Measurements from ENCODE around the gene SNX3.
"Not testable (repeated sequence)": the region's sequence is repeated elsewhere in the genome, so short reads cannot be mapped to it uniquely, and the experiment has no call there.

SNX3 gene

GRCh38 chr6:108254433-108255410 is 6.1 kb downstream of the SNX3 start:
- DNase-seq: no peak

GRCh38 chr6:108253241-108253640 is 7.6 kb downstream of the SNX3 start:
- DNase-seq: no peak

GRCh38 chr6:108252055-108252454 is 8.8 kb downstream of the SNX3 start:
- no peak for DNase-seq

- DNase-seq: no peak
These were observed 9.6 kb downstream of the SNX3 start for GRCh38 chr6:108251252-108251651.

GRCh38 chr6:108250240-108250866 is 10.5 kb downstream of the SNX3 start:
- peak in 1 of 2 experiments; percentile 0 for DNase-seq

- DNase-seq: no peak
These were observed 12.8 kb downstream of the SNX3 start for GRCh38 chr6:108247965-108248536.

GRCh38 chr6:108245095-108245494 is 15.7 kb downstream of the SNX3 start:
- not testable (repeated sequence) for DNase-seq

GRCh38 chr6:108243836-108244235 is 17.0 kb downstream of the SNX3 start:
- DNase-seq: no peak

GRCh38 chr6:108242721-108243120 is 18.1 kb downstream of the SNX3 start:
- no peak for DNase-seq

- DNase-seq: no peak
These were observed 18.6 kb downstream of the SNX3 start for GRCh38 chr6:108242259-108242658.

GRCh38 chr6:108238322-108238721 is 22.5 kb downstream of the SNX3 start:
- DNase-seq: no peak

GRCh38 chr6:108236791-108237190 is 24.0 kb downstream of the SNX3 start:
- no peak for DNase-seq

- DNase-seq: no peak
These were observed 25.7 kb downstream of the SNX3 start for GRCh38 chr6:108235127-108235526.

GRCh38 chr6:108228416-108228815 is 32.4 kb downstream of the SNX3 start:
- no peak for DNase-seq

GRCh38 chr6:108227290-108227689 is 33.5 kb downstream of the SNX3 start:
- no peak for DNase-seq

GRCh38 chr6:108222504-108222903 is 38.3 kb downstream of the SNX3 start:
- no peak for DNase-seq

- no peak for DNase-seq
These were observed 38.8 kb downstream of the SNX3 start for GRCh38 chr6:108222064-108222463.

GRCh38 chr6:108211671-108212070 is 49.2 kb downstream of the SNX3 start:
- no peak for DNase-seq

GRCh38 chr6:108210556-108210955 is 50.3 kb downstream of the SNX3 start:
- DNase-seq: no peak

- no peak for DNase-seq
These were observed 51.1 kb downstream of the SNX3 start for GRCh38 chr6:108209738-108210137.

GRCh38 chr6:108207013-108207412 is 53.8 kb downstream of the SNX3 start:
- DNase-seq: no peak

GRCh38 chr6:108203189-108204112 is 57.4 kb downstream of the SNX3 start:
- no peak for DNase-seq

GRCh38 chr6:108200631-108201030 is 60.2 kb downstream of the SNX3 start:
- no peak for DNase-seq

Data from NCI-H446 (cell line).